AG09309 (cell line): Measurements from ENCODE around the gene CEBPE.

Source experiments
- DNase-seq: peaks from one replicate; pipeline ENCODE4 v3.0.0-alpha.2; 2010; ENCODE audit warnings: low read depth
- H3K4me3 ChIP-seq: 2 replicates; pipeline ENCODE4 v1.5.1; 2011; ENCODE audit warnings: mild to moderate bottlenecking, low read depth, low read length, moderate library complexity; ENCODE audit not compliant: control insufficient read depth
- TF ChIP-seq, protein P1 (sequence below): IDR thresholded peaks from 2 replicates; pipeline ENCODE4 v1.5.1; 2011; ENCODE audit warnings: mild to moderate bottlenecking, low read depth, low read length, inconsistent platforms; ENCODE audit not compliant: insufficient read depth, control insufficient read depth; ENCODE audit errors: missing control alignments

Gene CEBPE

DNA sequence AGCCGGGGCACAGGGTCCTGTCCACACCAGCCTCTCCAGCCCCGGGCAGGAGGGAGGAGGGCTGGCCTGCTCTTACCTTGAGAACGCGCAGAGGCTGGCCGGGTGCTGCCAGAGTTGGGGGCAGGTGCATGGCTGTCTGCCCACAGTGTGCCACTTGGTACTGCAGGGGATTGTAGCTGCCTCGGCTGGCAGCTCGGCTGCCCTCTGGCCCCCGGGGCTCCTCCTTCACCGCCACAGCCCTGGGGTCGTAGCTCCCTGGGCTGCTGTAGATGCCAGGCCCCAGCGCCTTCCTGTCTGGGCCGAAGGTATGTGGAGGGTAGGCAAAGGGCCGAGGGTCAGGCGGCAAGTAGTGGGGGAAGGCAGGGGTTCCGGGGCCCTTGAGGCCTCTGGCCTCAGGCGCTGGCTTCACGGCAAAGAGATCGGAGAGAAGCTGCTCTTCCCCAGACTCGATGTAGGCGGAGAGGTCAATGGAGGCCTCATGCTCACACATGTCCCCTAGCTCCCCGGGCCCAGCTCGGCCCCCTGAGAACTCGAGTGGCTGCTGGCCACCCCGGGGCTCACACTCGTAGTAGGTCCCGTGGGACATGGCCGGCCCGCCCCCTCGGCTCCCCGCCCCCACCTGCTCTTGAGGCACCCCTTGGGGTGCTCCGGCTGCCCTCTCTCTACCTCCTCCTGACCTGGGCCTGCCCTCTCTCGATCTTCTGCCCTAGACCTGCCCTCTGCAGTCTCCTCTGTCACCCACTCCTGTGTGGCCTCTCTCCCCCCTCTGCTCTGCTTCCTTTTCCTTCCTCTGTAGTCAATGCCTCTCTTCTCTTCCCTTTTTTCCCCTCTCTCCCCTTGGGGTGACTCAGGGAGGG is at the start of gene CEBPE:
Gene CEBPE, minus strand, starts transcription at position 750 of the 857 bp plus-strand sequence. Its CDS starts 164 bp downstream, at position 586.
- TF ChIP-seq, protein P1, sequence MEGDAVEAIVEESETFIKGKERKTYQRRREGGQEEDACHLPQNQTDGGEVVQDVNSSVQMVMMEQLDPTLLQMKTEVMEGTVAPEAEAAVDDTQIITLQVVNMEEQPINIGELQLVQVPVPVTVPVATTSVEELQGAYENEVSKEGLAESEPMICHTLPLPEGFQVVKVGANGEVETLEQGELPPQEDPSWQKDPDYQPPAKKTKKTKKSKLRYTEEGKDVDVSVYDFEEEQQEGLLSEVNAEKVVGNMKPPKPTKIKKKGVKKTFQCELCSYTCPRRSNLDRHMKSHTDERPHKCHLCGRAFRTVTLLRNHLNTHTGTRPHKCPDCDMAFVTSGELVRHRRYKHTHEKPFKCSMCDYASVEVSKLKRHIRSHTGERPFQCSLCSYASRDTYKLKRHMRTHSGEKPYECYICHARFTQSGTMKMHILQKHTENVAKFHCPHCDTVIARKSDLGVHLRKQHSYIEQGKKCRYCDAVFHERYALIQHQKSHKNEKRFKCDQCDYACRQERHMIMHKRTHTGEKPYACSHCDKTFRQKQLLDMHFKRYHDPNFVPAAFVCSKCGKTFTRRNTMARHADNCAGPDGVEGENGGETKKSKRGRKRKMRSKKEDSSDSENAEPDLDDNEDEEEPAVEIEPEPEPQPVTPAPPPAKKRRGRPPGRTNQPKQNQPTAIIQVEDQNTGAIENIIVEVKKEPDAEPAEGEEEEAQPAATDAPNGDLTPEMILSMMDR: no peak
- no peak within 1 kb of the TSS for H3K4me3 ChIP-seq
- no peak for DNase-seq

DNA sequence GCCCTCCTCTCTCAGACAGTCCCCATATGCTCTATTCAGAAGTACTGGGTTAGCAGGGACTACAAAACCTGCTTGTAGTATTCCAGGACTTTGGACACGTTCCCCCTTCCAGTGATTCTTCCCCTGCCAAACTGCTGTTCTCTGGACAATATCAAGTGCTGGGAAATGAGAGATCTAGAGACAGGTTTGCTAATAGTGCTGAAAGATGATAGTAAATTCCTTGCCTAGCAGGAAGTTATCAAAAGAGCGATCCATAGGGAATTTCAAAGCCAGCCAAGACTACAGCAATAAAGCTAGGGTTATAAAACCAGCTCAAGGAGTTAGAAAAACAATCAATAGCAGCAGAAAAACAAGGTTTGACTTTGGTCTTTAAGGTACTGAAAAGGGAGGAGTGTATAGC is 49.2 kb upstream of the CEBPE start:
- H3K4me3 ChIP-seq: no peak overlapping the region
- DNase-seq: no peak
- TF ChIP-seq, protein P1: no peak

DNA sequence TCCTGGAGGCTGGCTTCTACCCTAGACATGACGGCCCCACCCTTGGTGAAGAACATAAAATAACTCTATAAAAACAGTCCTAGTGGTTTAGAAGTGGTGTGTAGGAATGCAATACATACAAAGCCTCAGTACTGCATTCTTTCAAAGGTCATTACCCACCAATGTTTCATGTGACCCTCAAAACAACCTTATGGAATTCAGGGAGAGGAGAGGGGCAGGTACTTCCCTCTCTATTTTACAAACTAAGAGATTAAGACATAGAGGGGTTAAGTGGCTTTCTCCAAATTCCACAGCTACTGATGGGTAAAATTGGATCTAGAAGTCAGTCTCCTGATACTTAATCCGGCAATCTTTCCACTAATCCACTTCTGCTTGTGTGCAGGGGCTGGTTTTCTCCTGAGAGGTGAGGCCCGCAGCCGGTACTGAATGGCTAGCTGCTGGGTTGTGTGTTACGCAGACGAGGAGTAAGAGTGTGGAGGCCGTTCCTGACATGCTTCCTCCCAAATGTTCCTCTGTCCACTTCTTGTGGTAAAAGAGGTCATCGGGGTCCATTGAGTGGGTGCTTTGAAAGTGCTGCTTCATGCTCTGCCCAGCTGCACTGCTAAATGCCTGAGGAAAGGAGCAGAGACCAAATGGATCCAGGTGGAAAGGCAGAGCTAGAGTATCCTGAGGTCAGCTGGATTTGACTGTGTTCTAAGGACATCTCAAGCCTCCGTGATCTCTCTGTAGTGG is 48.2 kb upstream of the CEBPE start:
- TF ChIP-seq, protein P1: no peak
- H3K4me3 ChIP-seq: no peak overlapping the region
- no peak for DNase-seq

DNA sequence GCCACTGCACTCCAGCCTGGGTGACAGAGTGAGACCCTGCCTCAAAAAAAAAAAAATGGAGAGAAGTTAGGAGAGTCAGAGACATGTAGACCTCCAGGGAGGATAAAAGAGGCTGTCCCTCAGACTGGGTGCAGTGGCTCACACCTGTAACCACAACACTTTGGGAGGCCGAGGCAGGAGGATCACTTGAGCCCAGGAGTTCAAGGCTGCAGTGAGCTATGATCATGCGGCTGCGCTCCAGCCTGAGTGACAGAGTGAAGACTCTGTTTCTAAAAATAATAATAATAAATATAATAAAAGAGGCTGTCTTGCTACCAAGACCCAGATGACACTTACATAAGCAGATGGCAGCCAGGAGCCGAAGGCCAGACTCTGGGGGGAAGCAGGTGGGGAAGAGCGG is 45.9 kb upstream of the CEBPE start:
- TF ChIP-seq, protein P1: no peak
- DNase-seq: no peak
- no peak overlapping the region for H3K4me3 ChIP-seq

DNA sequence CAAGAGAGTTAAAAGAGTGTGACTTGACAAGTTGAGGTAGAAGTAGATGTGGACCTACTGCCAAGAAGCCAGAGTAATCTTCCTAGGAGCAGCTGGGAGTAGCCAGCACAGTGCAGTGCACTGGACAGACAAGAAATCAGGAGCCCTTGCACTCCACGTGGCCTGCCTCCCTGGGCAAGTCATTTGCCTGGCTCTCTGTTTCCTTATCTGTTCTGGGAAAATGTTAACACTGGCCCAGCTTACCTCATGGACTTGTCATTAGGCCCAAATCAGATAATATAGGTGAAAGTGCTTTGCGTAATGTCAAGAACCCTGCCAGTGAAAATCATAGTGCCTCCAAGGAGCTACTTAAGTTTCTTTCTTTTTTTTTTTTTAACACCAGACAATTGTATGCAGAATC is 45.2 kb upstream of the CEBPE start:
- H3K4me3 ChIP-seq: no peak overlapping the region
- no peak for DNase-seq
- TF ChIP-seq, protein P1: no peak

DNA sequence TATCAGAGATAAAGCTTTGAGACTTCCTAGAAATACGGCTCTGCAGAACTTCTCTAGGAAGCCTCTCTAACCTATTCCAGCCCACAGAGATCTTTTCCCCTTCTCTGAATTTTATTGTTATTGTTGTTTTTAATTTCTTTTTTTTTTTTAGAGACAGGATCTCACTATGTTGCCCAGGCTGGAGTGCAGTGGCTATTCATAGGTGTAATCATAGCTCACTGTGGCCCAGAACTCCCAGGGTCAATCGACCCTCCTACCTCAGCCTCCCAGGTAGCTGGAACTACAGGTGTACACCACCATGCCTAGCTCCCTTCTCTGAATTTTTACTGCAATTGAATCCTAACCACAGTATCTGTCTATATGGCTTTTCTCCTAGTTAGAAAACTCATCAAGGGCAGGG is 44.8 kb upstream of the CEBPE start:
- TF ChIP-seq, protein P1: no peak
- no peak for DNase-seq

More for the DNA sequence above, 44.8 kb upstream of the CEBPE start:
- H3K4me3 ChIP-seq: no peak overlapping the region
